H9 (cell line): ENCODE measurements around the gene FAM217A. TPM values are rescaled to one million over a fixed set of nuclear protein-coding genes. Genes with fewer than 3 reads are reported as not detected.
A peak's percentile ranks its signal among the peaks of the same experiment; 100 is the strongest.

Experiments used
- DNase-seq: peaks from one replicate; pipeline ENCODE4 v3.0.0-alpha.2; 2017
- H2AFZ ChIP-seq: one replicate; pipeline ENCODE4 v1.6.1; 2013; ENCODE audit warnings: mild to moderate bottlenecking, low read length, control low read depth, moderate library complexity
- H2AK5ac ChIP-seq: 2 replicates; pipeline ENCODE4 v1.6.1; 2013; ENCODE audit warnings: low read length, control low read depth, mixed read lengths; ENCODE audit not compliant: insufficient read length
- H2BK120ac ChIP-seq: one replicate; pipeline ENCODE4 v1.6.1; 2013; ENCODE audit warnings: low read depth, mild to moderate bottlenecking, low read length, control low read depth, inconsistent platforms; ENCODE audit not compliant: poor library complexity, severe bottlenecking
- H2BK12ac ChIP-seq: 2 replicates; pipeline ENCODE4 v1.6.1; 2013; ENCODE audit warnings: low read length, control low read depth, mixed read lengths, low read depth; ENCODE audit not compliant: insufficient read length
- H2BK15ac ChIP-seq: 2 replicates; pipeline ENCODE4 v1.6.1; 2013; ENCODE audit warnings: low read depth, low read length, control low read depth
- H2BK20ac ChIP-seq: one replicate; pipeline ENCODE4 v1.6.1; 2013; ENCODE audit warnings: low read depth, mild to moderate bottlenecking, low read length, control low read depth, inconsistent platforms; ENCODE audit not compliant: poor library complexity, severe bottlenecking
- H2BK5ac ChIP-seq: 2 replicates; pipeline ENCODE4 v1.6.1; 2013; ENCODE audit warnings: low read length, control low read depth, mixed read lengths; ENCODE audit not compliant: insufficient read length
- H3K14ac ChIP-seq: 2 replicates; pipeline ENCODE4 v1.6.1; 2013; ENCODE audit warnings: low read length, control low read depth; ENCODE audit not compliant: insufficient read depth
- H3K18ac ChIP-seq: 2 replicates; pipeline ENCODE4 v1.6.1; 2013; ENCODE audit warnings: low read depth, mild to moderate bottlenecking, mixed read lengths, low read length, control low read depth; ENCODE audit not compliant: insufficient read length
- H3K23ac ChIP-seq: 2 replicates; pipeline ENCODE4 v1.6.1; 2013; ENCODE audit warnings: low read length, control low read depth, mixed read lengths, low read depth; ENCODE audit not compliant: insufficient read length
- H3K23me2 ChIP-seq: 2 replicates; pipeline ENCODE4 v1.6.1; 2013; ENCODE audit warnings: low read depth, mild to moderate bottlenecking, mixed read lengths, low read length, control low read depth; ENCODE audit not compliant: insufficient read length, poor library complexity, severe bottlenecking
- H3K27ac ChIP-seq: 2 replicates; pipeline ENCODE4 v1.5.1; 2013; ENCODE audit warnings: low read length, control low read depth, mixed read lengths, low read depth; ENCODE audit not compliant: insufficient read length
- H3K27me3 ChIP-seq: 2 replicates; pipeline ENCODE4 v1.6.1; 2013; ENCODE audit warnings: low read length, control low read depth, inconsistent platforms; ENCODE audit not compliant: insufficient read depth
- H3K4ac ChIP-seq: 2 replicates; pipeline ENCODE4 v1.6.1; 2013; ENCODE audit warnings: low read depth, mild to moderate bottlenecking, control low read depth, inconsistent platforms, low read length, moderate library complexity
- H3K4me1 ChIP-seq: 2 replicates; pipeline ENCODE4 v1.6.1; 2013; ENCODE audit warnings: low read length, control low read depth, inconsistent platforms; ENCODE audit not compliant: insufficient read depth
- H3K4me2 ChIP-seq: 2 replicates; pipeline ENCODE4 v1.6.1; 2013; ENCODE audit warnings: low read length, control low read depth, mixed read lengths; ENCODE audit not compliant: insufficient read length, insufficient read depth
- H3K56ac ChIP-seq: 2 replicates; pipeline ENCODE4 v1.6.1; 2013; ENCODE audit warnings: low read depth, mild to moderate bottlenecking, mixed read lengths, low read length, control low read depth; ENCODE audit not compliant: insufficient read length
- H3K79me1 ChIP-seq: 2 replicates; pipeline ENCODE4 v1.6.1; 2013; ENCODE audit warnings: low read depth, mild to moderate bottlenecking, moderate library complexity, low read length, control low read depth, inconsistent platforms; ENCODE audit not compliant: insufficient read depth, poor library complexity, severe bottlenecking
- H3K79me2 ChIP-seq: 2 replicates; pipeline ENCODE4 v1.6.1; 2013; ENCODE audit warnings: low read length, control low read depth, inconsistent platforms; ENCODE audit not compliant: insufficient read depth
- H3K9ac ChIP-seq: 2 replicates; pipeline ENCODE4 v1.6.1; 2013; ENCODE audit warnings: low read length, control low read depth, mixed read lengths; ENCODE audit not compliant: insufficient read length; ENCODE audit errors: extremely low read depth
- H3K9me3 ChIP-seq: one replicate; pipeline ENCODE4 v1.6.1; 2013; ENCODE audit warnings: low read depth, low read length, inconsistent platforms; ENCODE audit not compliant: control insufficient read depth
- H3T11ph ChIP-seq: one replicate; pipeline ENCODE4 v1.6.1; 2013; ENCODE audit warnings: mild to moderate bottlenecking, low read length, control low read depth, inconsistent platforms
- H4K20me1 ChIP-seq: one replicate; pipeline ENCODE4 v1.6.1; 2013; ENCODE audit not compliant: control insufficient read depth, insufficient read length, insufficient read depth
- H4K5ac ChIP-seq: 2 replicates; pipeline ENCODE4 v1.6.1; 2013; ENCODE audit warnings: low read depth, mild to moderate bottlenecking, mixed read lengths, low read length, control low read depth; ENCODE audit not compliant: insufficient read length
- H4K8ac ChIP-seq: replicated peaks from 2 replicates; pipeline ENCODE4 v1.6.1; 2013; ENCODE audit warnings: low read length, control low read depth, mixed read lengths, low read depth; ENCODE audit not compliant: insufficient read length
- H4K91ac ChIP-seq: 2 replicates; pipeline ENCODE4 v1.6.1; 2013; ENCODE audit warnings: low read depth, mild to moderate bottlenecking, moderate library complexity, mixed read lengths, low read length, control low read depth; ENCODE audit not compliant: insufficient read length
- H3K27ac Mint-ChIP-seq, 3 experiments: 2 replicates in 2 of 3; 3 replicates in 1 of 3; pipeline ENCODE4 v1.8.0; 2020 to 2021; ENCODE audit warnings: mixed read lengths in 3 of 3, mild to moderate bottlenecking in 1 of 3, moderate library complexity in 1 of 3
- H3K27me3 Mint-ChIP-seq: 2 replicates; pipeline ENCODE4 v1.8.0; 2021; ENCODE audit warnings: low read depth, mild to moderate bottlenecking, moderate library complexity, mixed read lengths
- H3K36me3 Mint-ChIP-seq, 3 experiments: 2 replicates in 2 of 3; 3 replicates in 1 of 3; pipeline ENCODE4 v1.8.0; 2020 to 2021; ENCODE audit warnings: low read depth in 3 of 3, mixed read lengths in 3 of 3; ENCODE audit not compliant: insufficient read depth in 1 of 3
- H3K4me1 Mint-ChIP-seq, 2 experiments: 2 replicates each; pipeline ENCODE4 v1.8.0; 2020; ENCODE audit warnings: mixed read lengths in 2 of 2
- H3K4me3 Mint-ChIP-seq, 2 experiments: 2 replicates in 1 of 2; 3 replicates in 1 of 2; pipeline ENCODE4 v1.8.0; 2020 to 2021; ENCODE audit warnings: mild to moderate bottlenecking in 2 of 2, mixed read lengths in 2 of 2, moderate library complexity in 1 of 2
- H3K9me3 Mint-ChIP-seq, 2 experiments: 2 replicates in 1 of 2; 3 replicates in 1 of 2; pipeline ENCODE4 v1.8.0; 2020; ENCODE audit warnings: mild to moderate bottlenecking in 2 of 2, mixed read lengths in 2 of 2, moderate library complexity in 1 of 2
- WGBS: extraction: QIAGEN DNeasy Blood & Tissue Kit; methylation state at CpG from one replicate; pipeline ENCODE4 v1.1.7; 2013; ENCODE audit warnings: missing lambda C conversion rate, low lambda C conversion rate, mixed read lengths; ENCODE audit not compliant: insufficient read length; ENCODE audit errors: extremely low coverage; 5-methylcytosine and 5-hydroxymethylcytosine counted together
- total RNA-seq: library from RNA; stranded (reverse); gene quantifications from 2 replicates; pipeline ENCODE4 v1.2.1, GENCODE V29; 2021
- TF ChIP-seq, protein P1 (sequence below): fragments of 200-600 bp; sonication (generic); conservative IDR thresholded peaks from 3 replicates; pipeline ENCODE4 v1.8.0; 2021; ENCODE audit warnings: antibody characterized with exemption, mild to moderate bottlenecking

Gene FAM217A
- total RNA-seq, 1 experiment from 2014 or later, result not detected

DNA sequence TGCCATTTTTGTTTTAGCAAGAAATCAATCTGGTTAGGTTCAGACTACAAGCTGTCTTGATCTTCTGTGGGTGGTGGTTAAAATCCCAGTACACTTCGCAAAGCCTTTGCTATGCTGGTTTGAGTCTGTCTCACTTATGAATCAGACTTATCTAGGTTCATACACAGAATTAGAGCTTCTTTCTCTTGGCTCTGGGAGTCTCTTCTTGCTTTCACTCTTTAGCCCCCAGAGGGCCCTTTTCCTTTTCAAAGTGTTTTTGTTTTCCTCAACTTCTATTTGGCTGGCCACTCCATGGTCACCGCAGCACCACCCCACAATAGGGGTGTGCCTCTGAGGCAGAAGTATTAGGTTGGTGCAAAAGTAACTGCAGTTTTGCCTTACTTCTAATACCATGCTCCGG, 35.2 kb upstream of the FAM217A start:
- no peak overlapping the region for H3K14ac ChIP-seq
- no peak overlapping the region for H3K23ac ChIP-seq
- Mint-ChIP-seq H3K27me3 (no peaks in the 10 kb centered on the region), H3K4me1 (no peaks in the 10 kb centered on the region), H3K4me3 (no peak overlapping the region), H3K9me3 (peaks cover 8% of the 10 kb centered on the region in 2 experiments; a peak in 3 of 5 replicates), H3K27ac (0 out of 7 replicates have a peak overlapping the region, but pooled peaks of 1 of the 3 experiments have one; percentile 49), H3K36me3 (peaks cover 20 to 34% (median 24%) of the 10 kb centered on the region in 3 experiments; a peak in 6 of 7 replicates)
- H2BK5ac ChIP-seq, result no peak overlapping the region
- no peak overlapping the region for H2AK5ac ChIP-seq
- no peak overlapping the region for H3K4me2 ChIP-seq
- H2BK15ac ChIP-seq, result no peak overlapping the region
- no peak overlapping the region for H2AFZ ChIP-seq
- no peaks in the 10 kb centered on the region for H4K20me1 ChIP-seq
- H3K9ac ChIP-seq, result no peak overlapping the region
- H4K5ac ChIP-seq, result no peak overlapping the region
- no peaks in the 10 kb centered on the region for H3K9me3 ChIP-seq
- no peak for DNase-seq
- H3K79me2 ChIP-seq, result no peaks in the 10 kb centered on the region
- H3K18ac ChIP-seq, result no peak overlapping the region
- no peak overlapping the region for H4K8ac ChIP-seq
- H3K4me1 ChIP-seq, result no peaks in the 10 kb centered on the region
- H3K56ac ChIP-seq, result no peak overlapping the region
- no peak overlapping the region for H2BK20ac ChIP-seq
- H3K27me3 ChIP-seq, result no peaks in the 10 kb centered on the region
- no peak overlapping the region for H3K4ac ChIP-seq
- no peak overlapping the region for H2BK12ac ChIP-seq
- TF ChIP-seq, protein P1, sequence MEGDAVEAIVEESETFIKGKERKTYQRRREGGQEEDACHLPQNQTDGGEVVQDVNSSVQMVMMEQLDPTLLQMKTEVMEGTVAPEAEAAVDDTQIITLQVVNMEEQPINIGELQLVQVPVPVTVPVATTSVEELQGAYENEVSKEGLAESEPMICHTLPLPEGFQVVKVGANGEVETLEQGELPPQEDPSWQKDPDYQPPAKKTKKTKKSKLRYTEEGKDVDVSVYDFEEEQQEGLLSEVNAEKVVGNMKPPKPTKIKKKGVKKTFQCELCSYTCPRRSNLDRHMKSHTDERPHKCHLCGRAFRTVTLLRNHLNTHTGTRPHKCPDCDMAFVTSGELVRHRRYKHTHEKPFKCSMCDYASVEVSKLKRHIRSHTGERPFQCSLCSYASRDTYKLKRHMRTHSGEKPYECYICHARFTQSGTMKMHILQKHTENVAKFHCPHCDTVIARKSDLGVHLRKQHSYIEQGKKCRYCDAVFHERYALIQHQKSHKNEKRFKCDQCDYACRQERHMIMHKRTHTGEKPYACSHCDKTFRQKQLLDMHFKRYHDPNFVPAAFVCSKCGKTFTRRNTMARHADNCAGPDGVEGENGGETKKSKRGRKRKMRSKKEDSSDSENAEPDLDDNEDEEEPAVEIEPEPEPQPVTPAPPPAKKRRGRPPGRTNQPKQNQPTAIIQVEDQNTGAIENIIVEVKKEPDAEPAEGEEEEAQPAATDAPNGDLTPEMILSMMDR, result 0 out of 3 replicates have a peak, but pooled peaks have one; percentile 10
- no peak overlapping the region for H3K27ac ChIP-seq
- WGBS, result no CpG with 5 or more reads among the region's 3 CpGs
- H4K91ac ChIP-seq, result no peak overlapping the region
- H3K79me1 ChIP-seq, result no peaks in the 10 kb centered on the region
- H3T11ph ChIP-seq, result no peak overlapping the region
- no peak overlapping the region for H2BK120ac ChIP-seq
- no peaks in the 10 kb centered on the region for H3K23me2 ChIP-seq
